CD4-positive, alpha-beta T cell treated with Interleukin-12 subunit alpha and Interleukin-12 subunit beta, for 1 hour (primary cell): ENCODE results near the gene ANO3.

Experiments
- DNase-seq: peaks from one replicate; pipeline ENCODE4 v3.0.0-alpha.2; 2020

Gene ANO3

GRCh38 chr11:26510164-26510563, 178.2 kb downstream of the ANO3 start:
- no peak for DNase-seq

- DNase-seq: no peak
Measured at GRCh38 chr11:26510756-26511155, 178.8 kb downstream of the ANO3 start.

GRCh38 chr11:26512196-26512595, 180.3 kb downstream of the ANO3 start:
- DNase-seq: no peak

- no peak for DNase-seq
Measured at GRCh38 chr11:26519469-26519868, 187.5 kb downstream of the ANO3 start.

- no peak for DNase-seq
Measured at GRCh38 chr11:26522912-26523610, 191.1 kb downstream of the ANO3 start.

GRCh38 chr11:26527685-26528084, 195.8 kb downstream of the ANO3 start:
- DNase-seq: no peak

GRCh38 chr11:26537341-26537740, 205.4 kb downstream of the ANO3 start:
- DNase-seq: no peak

- no peak for DNase-seq
Measured at GRCh38 chr11:26539517-26539916, 207.6 kb downstream of the ANO3 start.

GRCh38 chr11:26541870-26542269, 209.9 kb downstream of the ANO3 start:
- DNase-seq: no peak

- no peak for DNase-seq
Measured at GRCh38 chr11:26549176-26549575, 217.2 kb downstream of the ANO3 start.

GRCh38 chr11:26550022-26550421, 218.1 kb downstream of the ANO3 start:
- no peak for DNase-seq

- no peak for DNase-seq
Measured at GRCh38 chr11:26551186-26551801, 219.4 kb downstream of the ANO3 start.

- no peak for DNase-seq
Measured at GRCh38 chr11:26553182-26553581, 221.3 kb downstream of the ANO3 start.

- DNase-seq: no peak
Measured at GRCh38 chr11:26554455-26554854, 222.5 kb downstream of the ANO3 start.

- DNase-seq: no peak
Measured at GRCh38 chr11:26556582-26556981, 224.7 kb downstream of the ANO3 start.

- DNase-seq: no peak
Measured at GRCh38 chr11:26557666-26558065, 225.7 kb downstream of the ANO3 start.

GRCh38 chr11:26558190-26558589, 226.3 kb downstream of the ANO3 start:
- DNase-seq: no peak

- DNase-seq: no peak
Measured at GRCh38 chr11:26569646-26570045, 237.7 kb downstream of the ANO3 start.

GRCh38 chr11:26571861-26572654, 240.1 kb downstream of the ANO3 start, which contains the start of gene MUC15:
Gene MUC15 (minus strand): TSS chr11:26572263. CDS start chr11:26567094, 5,169 bp downstream.
- DNase-seq: no peak

- no peak for DNase-seq
Measured at GRCh38 chr11:26572770-26573402, 241.0 kb downstream of the ANO3 start.

GRCh38 chr11:26573896-26574295, 242.0 kb downstream of the ANO3 start:
- no peak for DNase-seq

- DNase-seq: no peak
Measured at GRCh38 chr11:26575946-26576345, 244.0 kb downstream of the ANO3 start.

- no peak for DNase-seq
Measured at GRCh38 chr11:26578998-26579661, 247.2 kb downstream of the ANO3 start.
